Muscle of leg (tissue), 16 donors: Measurements from ENCODE around the gene HELB. TPM values are rescaled to one million over a fixed set of nuclear protein-coding genes. Genes with fewer than 3 reads are reported as not detected.

Source experiments
- DNase-seq: peaks from one replicate; pipeline ENCODE4 v3.0.0; 2013
- H3K27ac ChIP-seq: one replicate; pipeline ENCODE4 v1.5.1; 2013; ENCODE audit warnings: mild to moderate bottlenecking, low read length, control low read depth
- H3K27me3 ChIP-seq: one replicate; pipeline ENCODE4 v1.6.1; 2013; ENCODE audit warnings: low read length; ENCODE audit not compliant: control insufficient read depth, insufficient read depth
- H3K36me3 ChIP-seq: one replicate; pipeline ENCODE4 v1.6.1; 2013; ENCODE audit warnings: low read length; ENCODE audit not compliant: control insufficient read depth, insufficient read depth
- H3K4me1 ChIP-seq: one replicate; pipeline ENCODE4 v1.6.1; 2013; ENCODE audit warnings: low read length; ENCODE audit not compliant: control insufficient read depth, insufficient read depth
- H3K4me3 ChIP-seq: one replicate; pipeline ENCODE4 v1.5.1; 2013; ENCODE audit warnings: low read length, control low read depth
- H3K9me3 ChIP-seq: replicated peaks from 2 replicates; pipeline ENCODE4 v1.6.1; 2013; ENCODE audit warnings: low read depth, low read length; ENCODE audit not compliant: control insufficient read depth
- WGBS: methylation state at CpG from one replicate; pipeline ENCODE4 v1.1.5; 2013; ENCODE audit warnings: missing lambda C conversion rate; ENCODE audit not compliant: insufficient coverage; 5-methylcytosine and 5-hydroxymethylcytosine counted together
- long read RNA-seq, 11 donors: transcript quantifications; one replicate each; lab custom pipeline, GENCODE V29; 2026
- polyA plus RNA-seq, 8 donors: library from polyadenylated mRNA; unstranded; fragments of 120-200 nt; gene quantifications; one replicate each; pipeline versions ENCODE4 v1.2.1 to v1.2.3, GENCODE V29; 2013; ENCODE audit warnings: inconsistent platforms in 1 of 8, low replicate concordance in 1 of 8; ENCODE audit not compliant: insufficient read length in 8 of 8, insufficient read depth in 1 of 8
- total RNA-seq: library from RNA; stranded (reverse); fragments of 120-200 nt; gene quantifications from one replicate; pipeline ENCODE4 v1.2.4, GENCODE V29; 2013

Gene HELB
- total RNA-seq (2.8 TPM), polyA plus RNA-seq (1 to 10 TPM; 1.1 to 2.8 (median 1.7) TPM)
- long read RNA-seq, donor 1, result 0 reads
- long read RNA-seq, donor 2, result 0 reads
- long read RNA-seq, donor 3, result 0 reads
- long read RNA-seq, donor 4, result 0 reads
- long read RNA-seq, donor 5, result 0 reads
- long read RNA-seq, donor 6, result 0 reads
- long read RNA-seq, donor 7, result 0 reads
- long read RNA-seq, donor 8, result 0 reads
- long read RNA-seq, donor 9, result 0 reads
- long read RNA-seq, donor 10, result 0 reads
- long read RNA-seq, donor 11, result 0 reads

DNA sequence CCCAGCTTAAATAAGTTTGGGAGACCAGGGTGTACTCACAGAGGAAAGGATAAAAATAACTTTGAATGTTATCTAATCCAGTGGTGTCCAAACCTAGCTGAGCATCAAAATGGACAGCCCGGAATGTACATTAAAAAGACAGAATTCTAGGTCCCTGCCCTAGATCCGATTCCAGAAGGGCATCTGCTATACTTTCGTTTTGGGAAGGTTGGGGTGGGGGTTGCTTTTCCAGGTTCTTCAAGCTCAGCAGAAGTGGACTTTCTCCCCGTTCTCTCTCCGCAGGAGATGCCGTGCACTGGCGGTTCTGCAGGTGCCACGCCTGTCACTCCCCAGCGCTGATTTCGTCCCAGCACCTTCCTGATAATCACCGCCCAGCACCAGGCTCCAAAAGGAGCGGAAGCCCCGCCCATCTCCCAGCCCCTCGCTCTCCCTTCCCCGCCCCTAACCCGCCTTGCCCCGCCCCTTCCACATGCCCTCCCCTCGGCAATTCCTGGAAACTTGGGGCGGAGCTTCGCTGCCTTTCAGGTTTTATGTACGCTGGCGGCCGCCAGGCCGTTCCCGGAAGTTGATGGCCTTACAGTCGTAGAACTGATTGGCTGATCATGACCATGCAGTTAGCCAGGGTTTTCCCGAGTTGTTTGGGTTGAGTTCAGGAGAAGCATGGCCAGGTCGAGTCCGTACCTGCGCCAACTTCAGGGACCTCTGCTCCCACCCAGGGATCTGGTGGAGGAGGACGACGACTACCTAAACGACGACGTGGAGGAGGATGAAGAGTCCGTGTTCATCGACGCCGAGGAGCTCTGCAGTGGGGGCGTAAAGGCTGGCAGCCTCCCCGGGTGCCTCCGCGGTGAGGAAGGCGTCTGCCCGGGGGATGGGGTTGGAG is at the start of gene HELB:
Gene HELB (plus strand): TSS at position 550 of the 883 bp plus-strand sequence. CDS start 111 bp downstream, at position 661.
- Histone ChIP-seq H3K4me3 (peak within 1 kb of the TSS; percentile 78), H3K27ac (peak within 1 kb of the TSS; percentile 95), H3K36me3 (no peaks in the 10 kb centered on the region), H3K9me3 (no peaks in the 10 kb centered on the region), H3K4me1 (peaks cover 3% of the 10 kb centered on the region), H3K27me3 (peaks cover 3% of the 10 kb centered on the region)
- WGBS, result 1% methylated on average over 39 of the region's 45 CpGs
- DNase-seq, result peak; percentile 99

DNA sequence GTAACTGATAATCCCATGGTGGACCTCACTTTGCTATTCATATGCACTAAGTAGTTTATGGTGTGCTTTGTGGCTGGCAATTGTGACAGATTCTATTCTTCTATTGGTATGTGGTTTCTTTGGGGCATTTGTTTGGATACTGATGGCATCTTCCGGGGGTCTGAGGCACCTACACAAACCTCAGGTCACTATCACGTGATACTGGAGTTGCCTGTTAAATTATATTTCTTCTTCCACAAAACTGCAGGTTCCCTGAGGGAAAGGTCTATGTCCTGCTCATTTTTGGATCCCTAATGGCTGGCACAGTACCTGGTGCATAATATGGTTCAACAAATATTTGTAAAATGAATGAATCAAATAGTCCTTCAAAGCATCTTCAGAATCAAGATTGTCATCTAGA is 49.5 kb upstream of the HELB start:
- Histone ChIP-seq H3K4me1 (no peaks in the 10 kb centered on the region), H3K27me3 (no peaks in the 10 kb centered on the region), H3K9me3 (no peaks in the 10 kb centered on the region), H3K27ac (no peak overlapping the region), H3K4me3 (no peak overlapping the region), H3K36me3 (peaks cover 3% of the 10 kb centered on the region)
- no CpG with 5 or more reads among the region's 2 CpGs for WGBS
- DNase-seq, result no peak

DNA sequence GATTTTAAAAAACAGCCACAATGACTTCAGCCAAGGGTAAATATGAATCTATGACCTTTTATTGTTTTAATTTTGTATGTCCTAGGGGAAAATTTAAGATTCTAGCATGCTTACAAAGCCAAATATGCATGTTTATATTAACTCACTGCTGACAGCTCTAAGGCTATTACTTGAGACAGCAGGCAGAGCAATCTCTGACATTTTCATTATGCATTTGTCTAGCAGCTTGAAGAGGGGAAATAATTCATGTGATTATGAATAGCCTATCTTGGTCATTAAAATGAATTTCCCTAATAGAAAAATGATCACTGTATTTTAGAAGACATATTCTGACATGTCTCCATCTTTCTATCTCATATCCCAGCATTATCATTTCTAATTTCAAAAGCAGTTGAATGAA is 46.6 kb upstream of the HELB start:
- Histone ChIP-seq H3K4me3 (no peak overlapping the region), H3K36me3 (no peaks in the 10 kb centered on the region), H3K4me1 (no peaks in the 10 kb centered on the region), H3K27me3 (no peaks in the 10 kb centered on the region), H3K9me3 (no peaks in the 10 kb centered on the region), H3K27ac (no peak overlapping the region)
- DNase-seq, result no peak

DNA sequence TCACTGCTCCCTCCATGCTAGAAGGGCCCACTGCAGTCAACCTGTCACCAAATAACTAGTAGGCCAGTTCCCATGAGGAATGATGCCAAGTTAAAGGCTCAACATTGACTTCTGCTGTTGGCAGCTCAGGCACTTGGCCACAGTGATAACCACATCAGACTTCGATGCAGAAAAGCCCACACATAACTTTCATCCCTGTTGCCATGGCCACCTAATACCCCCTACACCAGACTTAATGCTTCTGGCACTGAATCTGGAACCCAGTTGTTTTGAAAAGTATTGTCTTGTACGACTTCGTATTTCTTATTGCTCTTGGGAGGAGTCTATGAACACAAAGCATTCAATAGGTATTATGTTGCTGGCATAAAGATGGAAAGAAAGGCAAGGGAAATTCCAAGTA is 44.3 kb upstream of the HELB start:
- Histone ChIP-seq H3K4me3 (no peak overlapping the region), H3K27ac (no peak overlapping the region), H3K36me3 (no peaks in the 10 kb centered on the region), H3K9me3 (no peaks in the 10 kb centered on the region), H3K27me3 (no peaks in the 10 kb centered on the region), H3K4me1 (no peaks in the 10 kb centered on the region)
- DNase-seq, result no peak
- WGBS, result 35% methylated on average over 2 of the region's 3 CpGs

DNA sequence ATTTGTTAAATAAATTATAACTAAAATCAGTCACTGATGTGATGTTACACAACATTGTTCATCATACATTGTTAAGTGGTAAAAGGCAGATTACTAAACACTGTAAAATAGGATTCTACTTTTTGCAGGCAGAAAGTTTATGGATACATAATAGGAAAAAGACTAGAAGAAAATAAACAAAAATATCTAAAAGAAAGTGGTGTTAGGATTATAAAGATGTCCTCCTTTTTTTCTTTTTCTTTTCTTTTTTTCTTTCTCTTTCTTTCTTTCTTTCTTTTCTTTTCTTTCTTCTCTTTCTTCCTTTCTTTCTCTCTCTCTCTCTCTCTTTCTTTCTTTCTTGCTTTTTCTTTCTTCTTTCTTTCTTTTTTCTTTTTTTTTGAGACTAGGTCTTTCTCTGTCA is 39.6 kb upstream of the HELB start:
- H3K27ac ChIP-seq, result no peak overlapping the region
- no peak overlapping the region for H3K4me3 ChIP-seq
- H3K9me3 ChIP-seq, result no peaks in the 10 kb centered on the region
- H3K27me3 ChIP-seq, result no peaks in the 10 kb centered on the region
- no peaks in the 10 kb centered on the region for H3K4me1 ChIP-seq
- H3K36me3 ChIP-seq, result no peaks in the 10 kb centered on the region
- DNase-seq, result no peak

DNA sequence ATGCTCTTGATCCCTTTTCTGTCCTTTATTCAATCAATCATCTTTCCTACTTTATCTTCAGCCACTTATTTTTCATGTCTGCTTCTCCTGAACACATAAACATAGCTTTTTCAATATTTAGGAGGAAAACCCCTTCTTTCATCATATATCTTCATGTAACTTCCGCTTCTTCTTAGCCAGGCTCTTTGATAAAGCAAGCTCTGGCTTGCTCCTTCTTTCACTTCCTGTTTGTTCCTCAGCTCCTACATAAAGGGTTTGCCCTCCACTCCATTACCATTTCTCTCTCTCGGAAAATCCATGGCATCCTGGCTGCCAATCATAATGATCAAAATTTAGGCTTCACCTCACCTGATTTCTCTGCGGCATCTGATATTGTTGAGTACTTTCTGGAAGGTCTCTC is 33.7 kb upstream of the HELB start:
- H3K9me3 ChIP-seq, result no peaks in the 10 kb centered on the region
- no peaks in the 10 kb centered on the region for H3K4me1 ChIP-seq
- H3K27ac ChIP-seq, result no peak overlapping the region
- no peaks in the 10 kb centered on the region for H3K36me3 ChIP-seq
- WGBS, result 75% methylated on average over 1 of the region's 3 CpGs
- H3K27me3 ChIP-seq, result no peaks in the 10 kb centered on the region
- no peak overlapping the region for H3K4me3 ChIP-seq
- peak; percentile 35 for DNase-seq

DNA sequence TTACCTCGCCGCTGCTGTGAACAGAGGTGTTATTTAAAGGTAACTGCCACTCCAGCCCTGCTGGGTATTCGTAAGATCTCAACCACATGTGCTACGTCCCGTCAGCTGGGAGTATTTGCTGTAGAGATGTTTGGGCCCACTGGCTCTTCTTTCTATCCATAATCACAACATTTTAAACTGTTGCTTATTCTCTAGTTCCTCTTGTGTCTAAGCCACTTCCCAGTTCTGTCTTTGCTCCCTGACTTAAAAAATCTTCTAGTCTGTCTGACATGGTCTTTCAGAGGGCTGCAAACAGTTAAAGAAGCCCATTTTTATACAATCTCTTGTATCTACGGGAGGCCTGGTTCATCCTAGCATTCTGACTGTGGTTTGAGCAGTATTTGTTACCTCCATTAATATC is 33.2 kb upstream of the HELB start:
- no peak for DNase-seq
- Histone ChIP-seq H3K9me3 (no peaks in the 10 kb centered on the region), H3K27me3 (no peaks in the 10 kb centered on the region), H3K36me3 (no peaks in the 10 kb centered on the region), H3K4me3 (no peak overlapping the region), H3K27ac (no peak overlapping the region), H3K4me1 (no peaks in the 10 kb centered on the region)
- WGBS, result no CpG with 5 or more reads among the region's 6 CpGs

DNA sequence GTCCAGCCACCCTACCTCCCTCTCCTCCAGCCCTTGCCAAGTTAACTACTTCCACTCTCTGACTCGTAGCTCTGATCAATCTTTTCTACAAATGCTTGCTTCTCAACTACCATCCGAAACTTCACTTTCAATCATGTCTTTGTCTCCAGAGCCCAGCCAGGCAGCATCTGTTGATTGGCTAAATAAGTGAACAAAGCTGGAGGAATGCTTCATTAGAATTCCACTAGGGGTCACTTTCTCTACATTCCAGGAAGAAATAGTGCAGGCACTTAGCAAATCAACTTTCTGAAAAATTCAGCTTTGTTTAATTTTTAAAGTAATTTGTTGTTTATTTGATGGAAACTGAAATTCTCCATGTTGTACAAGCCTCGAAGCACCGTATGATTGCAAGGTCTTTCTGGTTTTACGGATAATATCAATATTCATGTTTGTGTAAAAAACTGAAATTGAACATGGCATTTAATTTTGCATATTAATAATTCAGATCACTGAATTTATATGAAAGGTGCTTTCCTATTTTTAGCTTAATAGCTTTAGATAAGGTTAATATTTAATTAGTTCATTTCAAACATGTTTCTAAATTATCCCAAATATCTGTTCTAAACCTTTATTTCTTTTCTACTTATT is 32.4 kb upstream of the HELB start:
- Histone ChIP-seq H3K9me3 (no peaks in the 10 kb centered on the region), H3K27me3 (no peaks in the 10 kb centered on the region), H3K36me3 (no peaks in the 10 kb centered on the region), H3K27ac (no peak overlapping the region), H3K4me3 (no peak overlapping the region), H3K4me1 (no peaks in the 10 kb centered on the region)
- peak; percentile 53 for DNase-seq
- no CpG with 5 or more reads among the region's 5 CpGs for WGBS

DNA sequence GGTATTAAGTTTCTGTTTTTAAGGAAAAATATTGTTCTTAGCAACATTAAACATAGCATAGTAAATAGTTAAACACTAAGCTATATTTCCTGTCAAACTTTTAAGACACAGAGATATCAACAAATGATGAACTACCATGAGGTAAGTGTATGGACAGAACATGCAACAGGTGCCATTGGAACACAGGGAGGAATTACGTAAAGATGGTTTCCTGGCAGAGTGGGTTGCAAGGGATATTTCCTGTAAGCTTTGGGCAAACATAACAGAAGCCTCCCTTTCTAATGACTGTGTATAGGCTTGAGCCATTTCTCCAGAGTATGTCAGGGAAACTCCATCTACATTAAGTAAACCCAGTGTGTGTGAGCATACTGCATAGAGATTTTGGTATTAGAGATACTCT is 31.7 kb upstream of the HELB start:
- no peak overlapping the region for H3K4me3 ChIP-seq
- no peaks in the 10 kb centered on the region for H3K27me3 ChIP-seq
- H3K27ac ChIP-seq, result no peak overlapping the region
- no CpG with 5 or more reads among the region's 1 CpG for WGBS
- no peaks in the 10 kb centered on the region for H3K4me1 ChIP-seq
- H3K9me3 ChIP-seq, result no peaks in the 10 kb centered on the region
- no peak for DNase-seq
- H3K36me3 ChIP-seq, result no peaks in the 10 kb centered on the region

DNA sequence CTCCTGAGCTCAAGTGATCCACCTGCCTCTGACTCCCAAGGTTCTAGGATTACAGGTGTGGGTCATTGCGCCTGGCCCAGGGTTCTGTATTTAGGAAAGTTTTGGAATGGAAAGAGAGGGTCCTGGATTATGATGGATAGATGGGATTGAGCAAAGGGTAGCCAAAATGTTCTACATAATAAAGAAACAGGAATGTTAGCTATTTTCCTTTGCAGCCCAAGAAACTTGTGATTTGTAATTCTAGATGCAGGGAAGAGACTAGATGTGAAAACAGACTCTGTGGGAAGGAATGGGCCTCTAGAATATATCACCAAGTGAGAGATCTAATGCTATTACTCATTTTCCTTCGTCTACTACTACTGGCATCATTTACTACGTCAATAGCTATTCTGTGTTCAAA is 29.6 kb upstream of the HELB start:
- Histone ChIP-seq H3K4me1 (no peaks in the 10 kb centered on the region), H3K36me3 (no peaks in the 10 kb centered on the region), H3K27me3 (no peaks in the 10 kb centered on the region), H3K9me3 (no peaks in the 10 kb centered on the region), H3K27ac (no peak overlapping the region), H3K4me3 (no peak overlapping the region)
- 50% methylated on average over 1 of the region's 3 CpGs for WGBS
- DNase-seq, result no peak
